ENCODE measurements around the gene RPL38. TPM values are rescaled to one million over a fixed set of nuclear protein-coding genes. Genes with fewer than 3 reads are reported as not detected.

Gene RPL38
- total RNA-seq (2022; extraction: Qiagen RNA extraction; ENCODE audit: low read depth): 2,661 to 3,508 TPM (median 2,971 TPM) in 5 replicates

GRCh38 chr17:74203439-74204240, at the start of gene RPL38:
Gene RPL38, plus strand, starts transcription at chr17:74203678. Its CDS starts 278 bp downstream, at chr17:74203956.

GRCh38 chr17:74212913-74213791, 9.7 kb downstream of the RPL38 start, which contains the start of gene TTYH2:
Gene TTYH2, plus strand, starts transcription at chr17:74213571. Its CDS starts 17 bp downstream, at chr17:74213588.

Other genes starting within 250 kb of the RPL38 start
- gene TTYH2, start 9.9 kb downstream of the RPL38 start, total RNA-seq (2022; extraction: Qiagen RNA extraction; ENCODE audit: low read depth): 1.9 to 2.3 TPM (median 2.1 TPM) in 5 replicates
- not detected in 5 replicates for gene DNAI2, start 70.6 kb downstream of the RPL38 start, total RNA-seq (2022; extraction: Qiagen RNA extraction; ENCODE audit: low read depth)
- 0.03 to 0.08 TPM in 2 of 5 replicates, not detected in the others for gene KIF19, start 122.5 kb downstream of the RPL38 start, total RNA-seq (2022; extraction: Qiagen RNA extraction; ENCODE audit: low read depth)
- not detected in 5 replicates for gene BTBD17, start 158.2 kb downstream of the RPL38 start, total RNA-seq (2022; extraction: Qiagen RNA extraction; ENCODE audit: low read depth)
- not detected in 5 replicates for gene GPR142, start 163.8 kb downstream of the RPL38 start, total RNA-seq (2022; extraction: Qiagen RNA extraction; ENCODE audit: low read depth)
- gene GPRC5C, start 228.4 kb downstream of the RPL38 start, total RNA-seq (2022; extraction: Qiagen RNA extraction; ENCODE audit: low read depth): 51.5 to 76.5 TPM (median 69.0 TPM) in 5 replicates